HK-2 (cell line): Measurements from ENCODE around the gene PIH1D2.
"Not testable (repeated sequence)": the region's sequence is repeated elsewhere in the genome, so short reads cannot be mapped to it uniquely, and the experiment has no call there.

Source experiments
- DNase-seq: peaks from one replicate; pipeline ENCODE4 v3.0.0-alpha.2; 2018; ENCODE audit not compliant: unreplicated experiment

Gene PIH1D2

DNA sequence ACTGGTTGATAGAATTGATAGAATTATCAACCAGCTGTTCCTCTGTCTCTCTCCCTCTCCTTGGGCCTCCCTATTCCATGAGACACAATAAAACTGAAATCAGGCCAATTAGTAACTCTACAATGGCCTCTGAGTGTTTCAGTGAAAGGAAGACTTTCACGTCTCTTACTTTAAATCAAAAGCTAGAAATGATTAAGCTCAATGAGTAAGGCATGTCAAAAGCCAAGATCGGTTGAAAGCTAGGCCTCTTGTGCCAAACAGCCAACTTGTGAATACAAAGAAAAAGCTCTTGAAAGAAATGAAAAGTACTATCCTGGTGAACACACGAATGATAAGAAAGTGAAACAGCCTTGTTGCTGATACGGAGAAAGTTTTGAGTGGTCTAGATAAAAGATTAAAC is 16.6 kb downstream of the PIH1D2 start:
- DNase-seq, result no peak

DNA sequence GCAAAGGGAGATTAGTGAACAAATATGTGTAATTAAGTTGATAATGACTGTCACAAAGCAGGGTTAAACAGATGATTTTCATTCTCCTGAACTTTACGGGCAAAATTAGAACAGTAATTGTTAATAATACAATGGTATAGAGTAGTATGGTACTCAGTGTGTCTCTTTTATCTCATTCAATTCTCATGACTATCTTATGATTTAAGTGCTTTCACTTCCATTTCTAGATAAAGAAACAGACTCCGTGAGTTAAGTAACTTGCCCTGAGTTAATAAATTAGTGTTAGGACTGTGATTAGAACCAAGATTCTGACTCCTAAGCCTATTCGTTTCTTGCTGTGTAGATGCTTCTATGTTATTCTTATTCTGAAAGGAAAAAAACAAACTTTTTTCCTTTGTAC is 22.0 kb downstream of the PIH1D2 start:
- no peak for DNase-seq

DNA sequence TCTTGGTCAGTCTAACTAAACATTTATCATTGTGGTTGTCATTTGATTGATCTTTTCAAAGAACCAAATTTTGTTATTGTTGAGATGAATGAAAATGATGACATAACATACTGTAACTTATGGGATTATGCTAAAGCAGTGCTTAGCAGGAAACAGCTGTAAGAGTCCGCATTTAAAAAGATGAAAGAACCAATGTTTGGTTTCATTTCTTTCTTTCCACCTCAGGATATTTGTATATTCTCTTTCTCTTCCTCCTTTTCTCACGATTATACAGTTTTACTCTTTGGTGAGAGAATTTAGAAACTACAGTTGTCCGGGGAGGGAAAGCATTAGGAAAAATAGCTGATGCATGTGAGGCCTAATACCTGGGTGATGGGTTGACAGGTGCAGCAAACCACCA is 23.1 kb downstream of the PIH1D2 start:
- DNase-seq, result no peak

DNA sequence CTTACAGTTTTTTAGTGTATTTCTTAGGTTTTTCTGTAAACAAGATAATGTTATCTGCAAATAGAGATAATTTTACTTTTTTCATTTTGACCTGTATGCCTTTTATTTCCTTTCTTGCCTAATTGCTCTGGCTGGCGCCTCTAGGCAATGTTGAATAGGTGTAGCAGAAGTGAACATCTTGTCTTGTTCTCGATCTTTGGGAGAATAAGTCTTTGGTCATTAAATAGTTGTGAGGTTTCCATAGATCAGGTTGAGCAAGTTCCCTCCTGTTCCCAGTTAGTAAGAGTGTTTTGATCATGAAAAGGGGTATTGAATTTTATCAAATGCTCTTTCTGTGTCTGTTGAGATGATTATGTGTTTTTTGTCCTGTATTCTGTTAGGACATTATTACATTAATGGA is 24.0 kb downstream of the PIH1D2 start:
- DNase-seq, result no peak

DNA sequence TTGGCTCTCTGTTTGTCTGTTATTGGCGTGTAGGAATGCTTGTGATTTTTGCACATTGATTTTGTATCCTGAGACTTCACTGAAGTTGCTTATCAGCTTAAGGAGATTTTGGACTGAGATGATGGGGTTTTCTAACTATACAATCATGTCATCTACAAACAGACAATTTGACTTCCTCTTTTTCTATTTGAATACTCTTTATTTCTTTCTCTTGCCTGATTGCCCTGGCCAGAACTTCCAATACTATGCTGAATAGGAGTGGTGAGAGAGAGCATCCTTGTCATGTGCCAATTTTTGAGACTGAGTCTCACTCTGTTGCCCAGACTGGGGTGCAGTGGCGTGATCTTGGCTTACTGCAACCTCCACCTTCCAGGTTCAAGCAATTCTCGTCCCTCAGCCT is 25.6 kb downstream of the PIH1D2 start:
- DNase-seq, result not testable (repeated sequence)

DNA sequence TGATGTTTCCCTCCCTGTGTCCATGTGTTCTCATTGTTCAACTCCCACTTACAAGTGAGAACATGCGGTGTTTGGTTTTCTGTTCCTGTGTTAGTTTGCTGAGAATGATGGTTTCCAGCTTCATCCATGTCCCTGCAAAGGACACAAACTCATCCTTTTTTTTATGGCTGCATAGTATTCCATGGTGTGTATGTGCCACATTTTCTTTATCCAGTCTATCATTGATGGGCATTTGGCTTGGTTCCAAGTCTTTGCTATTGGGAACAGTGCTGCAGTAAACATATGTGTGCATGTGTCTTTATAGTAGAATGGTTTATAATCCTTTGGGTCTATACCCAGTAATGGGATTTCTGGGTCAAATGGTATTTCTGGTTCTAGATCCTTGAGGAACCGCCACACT is 27.2 kb downstream of the PIH1D2 start:
- DNase-seq, result not testable (repeated sequence)

DNA sequence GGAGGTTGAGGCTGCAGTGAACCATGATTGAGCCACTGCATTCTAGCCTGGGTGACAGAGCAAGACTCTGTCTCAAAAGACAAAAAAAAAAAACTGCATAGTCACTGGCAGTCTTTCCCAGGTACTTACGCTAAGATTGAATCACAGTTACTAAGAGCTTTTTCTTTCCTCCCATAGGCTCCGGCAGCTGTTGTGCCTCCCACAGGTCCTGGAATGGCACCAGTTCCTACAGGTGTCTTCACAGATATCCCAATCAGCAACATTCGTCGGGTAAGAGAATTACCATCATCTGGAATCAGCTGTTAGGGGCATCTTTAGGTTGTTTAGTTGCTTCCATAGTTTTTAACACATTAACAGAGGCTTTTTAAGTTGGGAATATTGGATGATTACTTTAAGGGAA is 28.9 kb downstream of the PIH1D2 start:
- no peak for DNase-seq

DNA sequence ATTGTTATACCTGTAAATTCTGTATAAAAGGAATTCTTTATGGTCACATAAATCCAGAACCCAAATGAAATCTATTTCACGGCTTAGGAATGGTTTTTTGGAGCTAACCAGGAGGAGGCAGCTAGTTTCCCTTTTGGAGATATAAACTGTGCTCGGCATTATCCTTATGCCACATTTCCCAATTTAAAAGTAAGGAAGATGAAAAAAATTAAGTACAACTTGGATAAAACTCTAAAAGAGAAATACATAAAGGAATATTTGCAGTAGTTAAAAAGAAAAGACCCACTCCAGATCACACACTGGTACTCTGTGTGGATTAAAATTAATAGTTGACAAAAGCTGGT is 30.9 kb downstream of the PIH1D2 start:
- no peak for DNase-seq

DNA sequence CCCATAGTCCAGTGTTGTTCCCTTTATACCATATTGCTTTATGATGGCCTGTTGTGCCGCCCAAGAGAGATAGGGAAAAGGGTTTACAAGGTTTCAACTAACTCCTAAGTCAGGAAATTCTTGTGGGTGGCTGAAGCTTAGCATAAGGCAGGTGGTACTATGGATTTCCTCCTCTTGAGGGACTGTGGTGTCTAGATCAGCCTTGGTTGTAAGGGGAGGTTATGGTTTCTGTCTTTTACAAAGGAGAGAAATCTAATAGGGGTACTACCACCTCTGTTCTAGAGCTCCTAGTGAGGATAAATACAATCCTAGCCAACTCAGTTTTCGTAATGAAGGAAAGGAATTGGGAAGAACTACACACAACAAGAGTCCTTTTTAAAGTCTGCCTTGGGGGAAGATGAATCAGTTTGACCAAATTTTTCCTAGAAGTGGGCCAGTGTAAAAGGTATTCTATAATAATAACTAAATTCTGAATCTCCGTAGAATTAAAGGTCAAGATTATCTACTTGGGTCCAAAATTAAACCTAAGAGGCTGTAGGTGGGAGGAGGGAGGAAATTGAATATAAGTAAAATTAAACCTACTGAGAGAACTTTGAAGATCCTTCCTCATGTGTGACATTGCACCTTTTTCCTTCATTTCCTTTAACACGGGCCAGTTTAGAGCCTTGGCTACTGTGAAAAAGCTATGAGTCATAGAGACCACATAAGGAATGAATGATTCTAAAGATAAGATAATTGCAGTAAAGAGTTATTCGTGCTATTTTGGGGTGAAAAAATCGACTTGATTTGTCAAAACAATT is 31.5 kb downstream of the PIH1D2 start:
- no peak for DNase-seq

DNA sequence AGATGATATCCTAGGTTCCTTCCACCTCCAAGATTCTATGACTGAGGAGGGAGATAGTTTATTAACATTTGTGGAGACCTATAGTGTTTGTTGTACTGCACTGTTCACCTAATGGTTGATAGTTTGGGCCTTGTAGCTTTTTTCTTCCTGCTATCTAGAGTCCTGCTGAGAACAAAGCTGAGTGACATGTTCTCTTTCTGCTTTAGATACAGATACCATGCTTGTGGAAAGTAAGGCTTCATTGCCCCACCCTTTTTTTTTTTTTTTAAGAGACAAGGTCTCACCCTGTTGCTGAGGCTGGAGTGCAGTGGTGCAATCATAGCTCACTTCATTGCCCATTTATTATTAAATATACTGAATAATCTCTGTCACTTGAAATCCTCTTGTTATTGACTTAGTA is 36.3 kb downstream of the PIH1D2 start:
- DNase-seq, result no peak

DNA sequence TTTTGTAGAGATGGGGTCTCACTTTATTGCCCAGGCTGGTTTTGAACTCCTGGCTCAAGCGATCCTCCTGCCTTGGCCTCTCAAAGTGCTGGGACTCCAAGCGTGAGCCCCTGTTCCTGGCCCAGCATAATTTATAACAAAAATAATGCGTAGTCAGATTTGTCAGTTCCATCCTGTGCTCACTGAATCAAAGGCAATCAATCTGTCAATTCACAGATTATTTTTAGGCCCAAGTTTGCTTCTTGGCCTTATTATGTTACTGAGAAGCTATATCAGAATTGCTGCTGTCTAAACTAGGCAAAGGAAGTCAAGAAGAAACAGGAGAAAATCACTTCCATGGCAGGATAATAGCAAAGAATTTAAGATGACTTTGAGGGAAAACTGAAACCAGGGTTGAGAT is 39.9 kb downstream of the PIH1D2 start:
- DNase-seq, result no peak

DNA sequence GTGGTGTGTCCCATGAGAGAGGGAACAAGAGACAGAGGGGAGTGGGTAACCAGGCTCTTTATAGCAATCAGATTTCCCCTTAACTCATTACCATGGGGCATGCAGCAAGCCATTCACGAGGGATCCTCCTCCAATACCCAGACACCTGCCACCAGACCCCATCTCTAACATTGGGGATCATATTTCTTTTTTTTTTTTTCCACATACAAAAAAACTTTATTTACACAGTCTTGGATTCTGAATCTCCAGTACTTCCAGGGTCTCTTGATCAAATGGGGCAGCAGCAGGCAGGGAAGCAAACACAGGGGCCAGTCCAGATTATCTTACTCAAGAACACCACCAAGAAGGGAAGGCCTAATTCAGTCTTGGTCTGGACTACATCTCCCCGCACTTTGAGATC is 44.4 kb downstream of the PIH1D2 start:
- no peak for DNase-seq

DNA sequence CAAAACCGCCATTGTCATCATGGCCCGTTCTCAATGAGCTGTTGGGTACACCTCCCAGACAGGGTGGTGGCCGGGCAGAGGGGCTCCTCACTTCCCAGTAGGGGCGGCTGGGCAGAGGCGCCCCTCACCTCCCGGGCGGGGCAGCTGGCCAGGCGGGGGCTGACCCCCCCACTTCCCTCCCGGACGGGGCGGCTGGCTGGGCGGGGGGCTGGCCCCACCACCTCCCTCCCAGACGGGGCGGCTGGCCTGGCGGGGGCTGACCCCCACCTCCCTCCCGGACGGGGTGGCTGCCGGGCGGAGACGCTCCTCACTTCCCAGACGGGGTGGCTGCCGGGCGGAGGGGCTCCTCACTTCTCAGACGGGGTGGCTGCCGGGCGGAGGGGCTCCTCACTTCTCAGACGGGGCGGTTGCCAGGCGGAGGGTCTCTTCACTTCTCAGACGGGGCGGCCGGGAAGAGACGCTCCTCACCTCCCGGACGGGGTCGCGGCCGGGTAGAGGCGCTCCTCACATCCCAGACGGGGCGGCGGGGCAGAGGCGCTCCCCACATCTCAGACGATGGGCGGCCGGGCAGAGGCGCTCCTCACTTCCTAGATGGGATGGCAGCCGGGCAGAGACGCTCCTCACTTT is 46.9 kb downstream of the PIH1D2 start:
- DNase-seq, result not testable (repeated sequence)

DNA sequence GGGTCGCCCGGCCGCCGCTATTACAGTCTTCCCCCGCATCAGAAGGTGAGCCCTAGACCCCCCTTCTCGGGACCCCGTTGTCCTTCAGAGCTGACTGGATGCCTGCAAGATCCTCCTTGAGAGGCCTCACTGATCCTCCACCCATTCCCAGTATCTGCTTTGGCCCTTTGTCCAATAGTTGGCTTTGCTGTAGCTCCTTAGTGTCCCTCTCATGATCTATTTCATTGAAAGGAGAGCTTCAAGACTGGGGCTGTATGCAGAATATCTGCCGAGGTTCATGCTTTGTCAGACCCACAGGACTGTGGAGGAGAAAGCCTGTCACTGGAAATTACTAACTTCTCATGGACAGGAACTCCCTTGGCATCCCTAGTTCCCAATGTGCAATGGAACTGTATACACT is 48.1 kb downstream of the PIH1D2 start:
- no peak for DNase-seq

DNA sequence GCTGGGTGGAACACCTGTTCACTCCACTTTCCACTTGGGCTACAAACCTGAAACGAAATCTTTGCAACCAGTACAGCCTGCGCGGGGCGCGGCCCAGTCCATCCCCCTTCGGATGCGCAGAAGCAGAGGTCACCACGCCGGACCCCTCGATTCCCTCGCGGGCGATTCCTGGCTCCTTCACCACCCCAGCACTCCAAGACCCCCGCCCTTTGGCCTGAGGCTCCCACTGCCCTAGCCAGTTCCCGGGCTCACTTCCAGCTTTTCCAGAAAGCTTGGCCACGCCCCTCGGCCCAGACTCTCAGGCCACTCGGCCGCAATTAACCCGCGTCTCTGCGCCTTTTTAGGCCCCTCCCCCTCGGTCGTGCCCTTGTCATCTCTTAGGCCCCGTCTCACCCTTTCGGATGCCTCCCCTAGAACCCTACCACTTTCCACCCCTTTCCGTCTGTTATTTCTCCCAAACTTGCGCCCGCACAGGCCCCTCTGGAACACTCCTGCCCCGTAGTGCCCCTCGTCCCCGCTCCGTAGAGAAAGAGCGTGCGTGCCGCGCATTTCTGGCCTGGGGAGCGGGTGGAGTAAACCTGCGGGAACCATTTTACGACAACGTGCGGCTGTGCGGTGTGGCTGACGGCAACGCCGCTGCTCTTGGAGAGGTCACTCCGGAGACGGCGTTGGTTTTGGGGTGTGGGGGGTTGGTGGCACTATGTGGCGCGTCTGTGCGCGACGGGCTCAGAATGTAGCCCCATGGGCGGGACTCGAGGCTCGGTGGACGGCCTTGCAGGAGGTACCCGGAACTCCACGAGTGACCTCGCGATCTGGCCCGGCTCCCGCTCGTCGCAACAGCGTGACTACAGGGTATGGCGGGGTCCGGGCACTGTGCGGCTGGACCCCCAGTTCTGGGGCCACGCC is 48.8 kb downstream of the PIH1D2 start, which contains the start of gene DLAT:
DLAT (plus strand) TSS at position 636 of the 906 bp plus-strand sequence; CDS start at position 701, 65 bp downstream.
- peak; percentile 67 for DNase-seq

DNA sequence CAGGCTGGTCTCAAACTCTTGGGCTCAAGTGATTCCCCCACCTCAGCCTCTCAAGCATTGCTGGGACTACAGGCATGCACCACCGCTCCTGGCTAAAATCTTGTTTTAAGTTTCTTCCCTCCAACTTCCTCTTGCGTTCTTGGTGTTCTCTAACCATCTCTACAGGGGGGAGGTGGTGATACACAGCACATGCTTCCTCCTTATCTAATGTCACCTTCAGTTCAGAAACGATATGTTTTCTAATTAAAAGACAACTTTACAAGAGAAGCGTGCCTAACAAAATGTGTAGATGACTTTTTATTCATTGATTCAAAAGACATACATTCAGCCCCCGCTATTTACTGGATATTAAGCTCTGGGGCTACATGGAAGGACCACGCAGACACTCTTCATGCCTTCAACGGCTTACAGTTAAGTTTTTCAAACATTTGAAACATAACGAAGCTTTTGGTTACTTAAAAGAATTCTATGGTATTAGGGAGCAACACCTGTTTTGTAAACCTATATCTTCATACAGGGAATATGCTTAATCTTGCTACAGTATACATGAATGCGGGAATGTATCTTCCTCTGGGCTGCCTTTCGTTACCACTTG is 49.5 kb downstream of the PIH1D2 start:
- no peak for DNase-seq

DNA sequence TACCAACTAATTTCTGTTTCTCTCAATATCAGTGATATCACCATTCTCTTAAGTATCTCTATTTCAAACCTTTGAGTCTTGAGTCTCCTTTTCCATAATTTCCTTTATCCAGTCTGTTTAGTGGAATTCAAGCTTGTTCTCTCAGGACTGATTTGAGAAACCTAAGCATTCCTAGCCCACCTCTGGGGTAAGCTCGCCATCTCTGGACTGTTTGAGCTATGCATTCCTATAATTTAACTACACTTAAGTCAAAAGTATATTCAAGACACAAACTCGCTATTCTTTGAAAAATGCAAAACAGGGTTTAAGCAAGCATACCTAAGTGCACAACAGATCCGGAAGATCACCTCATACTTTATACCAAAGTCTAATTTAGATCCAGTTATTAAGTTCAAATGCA is 50.7 kb downstream of the PIH1D2 start:
- no peak for DNase-seq

DNA sequence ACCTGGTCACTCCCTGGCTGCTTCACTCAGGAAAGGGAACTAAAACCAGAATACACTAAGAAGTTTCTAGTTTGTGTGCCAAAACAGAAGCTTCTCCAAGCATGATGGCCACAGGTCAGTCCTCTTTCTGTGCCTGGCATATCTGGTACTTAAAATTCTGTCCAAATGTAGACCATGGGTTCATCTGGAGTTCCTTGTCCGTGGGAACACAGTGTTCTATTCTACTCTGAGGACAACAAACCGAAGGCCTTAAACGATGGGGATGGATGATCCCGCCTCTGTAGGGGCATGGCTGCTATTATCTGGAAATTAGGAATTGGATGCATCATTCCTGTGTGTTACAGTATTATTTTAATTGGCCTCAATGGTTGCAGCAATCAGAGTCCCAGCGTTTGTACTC is 54.8 kb downstream of the PIH1D2 start:
- DNase-seq, result no peak
